NCI-H345 treated with DMSO at 0.1 percent for 48 hours (cell line): Measurements from ENCODE around the gene MAP3K19.
"Not testable (repeated sequence)": the region's sequence is repeated elsewhere in the genome, so short reads cannot be mapped to it uniquely, and the experiment has no call there.

Source experiments
- DNase-seq: peaks from one replicate; lab custom pipeline; 2025; ENCODE audit not compliant: unreplicated experiment; lab: John Stamatoyannopoulos, UW

Gene MAP3K19

DNA sequence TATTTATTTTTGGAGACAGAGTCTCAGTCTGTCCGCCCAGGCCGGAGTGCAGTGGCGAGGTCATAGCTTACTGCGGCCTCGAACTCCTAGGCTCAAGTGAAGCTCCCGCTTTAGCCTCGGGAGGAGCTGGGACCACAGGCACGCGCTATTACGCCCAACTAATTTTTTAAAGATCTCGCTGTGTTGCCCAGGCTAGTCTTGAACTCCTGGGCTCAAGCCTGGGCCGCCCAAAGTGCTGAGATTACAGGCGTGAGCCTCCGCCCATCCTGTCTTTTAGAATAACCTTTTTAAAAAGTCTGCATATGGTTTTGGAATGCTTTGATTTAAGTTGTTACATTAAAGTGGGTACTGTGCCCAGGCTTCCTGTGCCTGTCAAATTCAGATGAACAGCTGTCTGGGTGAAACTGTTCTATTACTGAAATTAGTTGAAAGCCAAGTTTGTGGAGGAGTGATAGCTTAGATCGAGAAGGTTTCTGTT lies 5.8 kb upstream of the MAP3K19 start:
- DNase-seq = no peak

DNA sequence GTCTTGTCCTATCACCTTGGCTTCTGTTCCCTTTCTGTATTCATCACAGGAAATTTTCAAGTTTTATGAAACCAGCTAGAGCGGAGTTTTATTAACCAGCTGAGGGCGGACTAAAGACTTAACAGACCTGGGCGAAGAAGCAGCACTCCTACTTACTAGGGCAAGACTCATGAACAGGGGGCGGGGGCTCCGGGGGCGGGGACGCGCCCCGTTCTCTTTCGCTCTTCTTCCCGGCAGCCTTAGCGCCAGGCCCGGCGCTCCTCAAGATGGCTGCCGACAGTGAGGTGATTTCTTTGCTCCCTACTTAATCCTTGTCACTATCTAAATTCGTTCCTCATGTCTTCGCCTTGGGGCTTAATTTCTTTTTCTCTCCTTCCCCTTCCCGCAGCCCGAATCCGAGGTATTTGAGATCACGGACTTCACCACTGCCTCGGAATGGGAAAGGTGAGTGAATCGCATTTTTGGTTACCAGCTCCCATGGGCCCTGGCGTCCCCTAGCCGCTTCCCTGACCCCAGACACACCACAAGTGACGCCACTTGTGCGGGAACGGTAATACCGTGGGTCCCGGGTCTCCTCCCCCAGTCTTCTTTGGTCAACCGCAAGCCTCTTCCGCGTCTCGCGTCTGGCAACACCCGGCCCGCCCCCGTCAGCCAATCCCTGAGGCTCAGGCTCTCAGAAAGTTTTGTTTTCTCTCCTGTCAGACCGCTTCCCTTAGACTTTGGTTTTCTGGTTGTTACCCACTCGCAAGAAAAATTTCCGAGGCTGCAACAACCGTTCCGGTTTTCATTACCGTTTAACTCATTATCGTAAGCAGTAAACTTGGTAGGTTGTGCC lies 5.0 kb upstream of the MAP3K19 start, which contains the start of gene RAB3GAP1:
Gene RAB3GAP1, plus strand, starts transcription at position 251 of the 835 bp plus-strand sequence. Its CDS starts 16 bp downstream, at position 267.
- peak; percentile 68 for DNase-seq

DNA sequence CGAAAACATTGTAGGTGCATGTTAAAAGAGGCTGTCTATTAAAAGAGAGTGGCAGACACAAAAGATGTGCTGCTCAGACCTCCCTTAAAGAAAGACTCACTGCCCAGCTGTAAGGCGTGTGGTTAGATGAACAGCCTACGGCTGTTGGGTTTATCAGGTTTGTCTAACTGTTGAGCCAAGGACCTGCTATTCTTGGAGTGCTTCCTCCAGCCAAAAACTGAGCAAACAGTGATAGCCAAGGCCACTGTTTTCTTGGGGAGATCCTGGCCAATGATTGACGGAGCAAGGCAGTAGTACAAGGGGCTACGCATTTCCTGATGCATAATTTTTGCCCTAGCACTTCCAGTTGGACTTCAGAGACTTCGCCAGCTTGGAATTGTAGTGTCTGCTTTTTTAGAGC lies 3.4 kb upstream of the MAP3K19 start:
- no peak for DNase-seq

DNA sequence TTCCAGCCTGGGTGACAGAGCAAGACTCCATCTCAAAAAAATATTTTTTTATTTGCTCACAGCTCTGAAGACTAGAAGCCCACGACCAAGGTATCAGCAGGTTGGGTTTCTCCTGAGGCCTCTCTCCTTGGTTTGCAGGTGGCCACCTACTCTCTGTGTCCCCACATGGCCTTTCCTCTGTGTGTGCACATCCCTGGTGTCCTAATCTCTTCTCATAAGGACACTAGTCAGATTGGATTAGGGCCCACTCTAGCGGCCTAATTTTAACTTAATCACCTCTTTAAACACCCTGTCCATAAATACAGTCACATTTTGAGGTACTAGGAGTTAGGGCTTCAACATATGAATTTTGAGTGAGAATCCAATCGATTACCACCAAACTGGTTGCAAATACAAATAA lies 2.9 kb upstream of the MAP3K19 start:
- DNase-seq = no peak

DNA sequence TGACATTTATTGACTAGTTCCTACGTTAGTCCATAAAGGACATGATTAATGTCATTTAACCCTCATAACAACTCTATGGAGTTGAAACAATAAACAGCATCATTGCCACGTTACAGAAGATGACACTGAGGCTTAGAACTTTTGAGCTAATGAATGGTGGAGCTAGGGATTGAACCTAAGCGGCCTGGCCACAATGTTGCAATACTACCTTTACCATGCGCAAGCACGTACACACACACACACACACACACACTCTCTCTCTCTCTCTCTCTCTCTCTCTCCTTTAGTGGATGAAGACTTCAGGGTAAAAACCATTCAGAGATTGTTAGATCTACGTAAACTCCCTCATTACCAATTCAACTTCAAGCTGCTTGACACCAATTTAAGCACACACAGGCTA lies 875 bp upstream of the MAP3K19 start:
- no peak for DNase-seq

DNA sequence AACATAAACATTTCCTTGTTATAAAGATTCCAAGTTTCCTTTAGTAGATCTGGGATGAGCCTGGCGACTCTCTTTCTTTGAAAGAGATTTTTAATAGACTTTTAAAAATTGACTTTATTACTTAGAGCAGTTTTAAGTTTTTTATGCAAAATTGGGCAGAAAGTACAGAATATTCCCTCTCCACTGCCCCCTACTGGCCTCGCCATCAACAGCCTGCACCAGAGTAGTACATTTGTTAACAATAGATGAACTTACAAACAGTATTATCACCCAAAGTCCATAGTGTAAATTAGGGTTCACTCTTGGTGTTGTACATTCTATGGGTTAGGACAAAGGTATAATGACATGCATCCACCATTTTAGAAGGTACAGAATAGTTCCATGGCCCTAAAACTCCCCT lies 3.9 kb downstream of the MAP3K19 start:
- no peak for DNase-seq

DNA sequence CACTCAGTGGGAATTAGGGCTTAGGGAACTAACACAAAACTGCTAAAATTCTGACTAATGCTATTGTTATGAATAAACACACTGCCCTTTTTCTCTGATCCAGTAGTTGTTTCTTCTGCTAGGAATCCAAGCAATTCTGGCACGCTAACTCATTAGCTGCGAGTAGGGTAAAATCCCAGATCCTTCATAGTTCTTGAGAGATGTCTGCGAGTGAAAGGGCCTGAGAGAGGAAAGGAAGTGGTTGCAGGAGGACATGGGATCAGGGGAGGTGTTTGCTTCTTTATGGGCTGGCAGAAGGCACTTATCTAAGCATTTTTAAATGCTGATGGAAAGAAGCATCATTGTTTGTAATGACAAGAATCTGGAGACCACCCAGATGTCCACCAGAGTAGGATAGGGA lies 9.4 kb downstream of the MAP3K19 start:
- no peak for DNase-seq

DNA sequence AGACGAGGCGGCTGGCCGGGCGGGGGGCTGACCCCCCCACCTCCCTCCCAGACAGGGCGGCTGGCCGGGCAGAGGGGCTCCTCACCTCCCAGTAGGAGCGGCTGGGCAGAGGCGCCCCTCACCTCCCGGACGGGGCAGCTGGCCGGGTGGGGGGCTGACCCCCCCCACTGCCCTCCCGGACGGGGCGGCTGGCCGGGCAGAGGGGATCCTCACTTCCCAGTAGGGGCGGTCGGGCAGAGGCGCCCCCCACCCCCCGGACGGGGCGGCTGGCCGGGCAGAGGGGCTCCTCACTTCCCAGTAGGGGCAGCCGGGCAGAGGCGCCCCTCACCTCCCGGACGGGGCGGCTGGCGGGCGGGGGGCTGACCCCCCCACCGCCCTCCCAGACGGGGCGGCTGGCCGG lies 14.0 kb downstream of the MAP3K19 start:
- DNase-seq = not testable (repeated sequence)

DNA sequence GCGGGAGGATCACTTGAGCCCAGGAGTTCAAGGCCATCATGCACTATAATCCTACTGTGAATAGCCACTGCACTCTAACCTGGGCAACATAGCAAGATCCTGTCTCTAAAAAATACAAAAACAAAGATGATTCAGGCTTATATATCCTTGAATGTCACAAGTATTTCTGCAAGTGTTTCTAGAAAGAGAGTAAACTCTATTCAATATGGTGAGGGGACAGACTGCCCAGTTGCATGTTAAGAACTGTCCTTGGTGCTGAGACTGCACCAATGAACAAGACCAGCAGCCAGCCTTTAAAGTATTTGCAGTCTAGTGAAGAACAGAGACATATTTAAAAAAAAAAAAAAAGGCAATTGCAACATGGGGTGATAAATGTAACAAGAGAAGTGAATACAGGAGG lies 16.4 kb downstream of the MAP3K19 start:
- no peak for DNase-seq

DNA sequence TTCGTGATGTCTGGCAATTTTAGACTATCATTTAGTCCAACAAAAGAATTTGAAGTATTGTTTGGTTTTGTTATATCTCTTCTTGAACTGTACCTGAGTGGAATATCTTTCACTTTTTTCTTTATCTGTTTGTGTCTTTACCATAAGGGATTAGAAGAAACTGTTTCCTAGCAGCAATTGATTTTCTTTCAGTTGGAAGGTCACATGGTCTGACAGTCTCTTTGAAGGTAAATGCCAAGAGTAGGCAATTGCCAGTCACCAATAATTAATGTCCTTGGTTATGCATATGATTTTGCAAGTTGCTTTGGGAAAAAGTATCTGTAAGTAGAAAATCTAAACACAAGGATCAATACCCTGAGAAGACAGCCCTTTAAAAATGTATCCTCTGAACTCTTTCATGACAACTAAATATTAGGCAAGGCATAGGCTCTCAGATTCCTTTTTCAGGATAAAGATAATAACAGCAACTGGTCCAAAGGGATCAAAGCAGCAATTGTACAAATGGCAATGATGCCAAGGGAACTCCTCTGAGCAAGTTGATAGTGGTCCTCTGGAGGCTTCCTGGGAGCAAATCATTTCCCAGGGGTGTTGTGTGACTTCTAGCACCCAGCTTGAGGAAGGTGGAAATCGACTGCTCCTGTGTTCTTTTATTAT lies 17.6 kb downstream of the MAP3K19 start:
- no peak for DNase-seq

DNA sequence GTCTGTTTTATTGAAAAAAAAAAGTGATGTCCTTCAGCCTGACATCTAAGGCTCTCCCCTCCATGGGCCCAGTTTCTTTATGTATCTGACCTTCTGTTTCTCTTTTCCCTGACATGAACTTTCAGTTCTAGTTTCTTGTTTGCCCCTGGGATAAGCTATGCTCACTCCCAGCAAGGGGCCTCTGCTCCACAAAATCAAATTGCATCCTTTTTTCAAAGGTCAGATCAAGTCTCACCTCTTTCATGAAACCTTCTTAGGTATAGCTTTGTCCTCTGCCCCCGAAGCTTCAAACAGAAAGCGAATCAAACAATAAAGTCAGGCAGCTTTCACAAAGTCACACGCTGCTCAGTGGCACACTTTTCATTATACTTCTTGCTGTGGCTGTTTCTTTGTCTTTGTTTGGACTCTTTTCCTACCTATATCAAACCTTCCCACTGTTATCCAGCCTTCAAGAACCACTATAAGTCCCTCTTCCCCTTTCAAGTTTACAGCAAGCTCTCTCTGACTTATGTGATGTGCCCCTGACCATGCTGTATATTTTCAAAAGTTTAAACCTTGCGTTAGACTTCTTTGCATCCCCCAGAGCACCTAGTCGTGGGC lies 23.3 kb downstream of the MAP3K19 start:
- DNase-seq = no peak

DNA sequence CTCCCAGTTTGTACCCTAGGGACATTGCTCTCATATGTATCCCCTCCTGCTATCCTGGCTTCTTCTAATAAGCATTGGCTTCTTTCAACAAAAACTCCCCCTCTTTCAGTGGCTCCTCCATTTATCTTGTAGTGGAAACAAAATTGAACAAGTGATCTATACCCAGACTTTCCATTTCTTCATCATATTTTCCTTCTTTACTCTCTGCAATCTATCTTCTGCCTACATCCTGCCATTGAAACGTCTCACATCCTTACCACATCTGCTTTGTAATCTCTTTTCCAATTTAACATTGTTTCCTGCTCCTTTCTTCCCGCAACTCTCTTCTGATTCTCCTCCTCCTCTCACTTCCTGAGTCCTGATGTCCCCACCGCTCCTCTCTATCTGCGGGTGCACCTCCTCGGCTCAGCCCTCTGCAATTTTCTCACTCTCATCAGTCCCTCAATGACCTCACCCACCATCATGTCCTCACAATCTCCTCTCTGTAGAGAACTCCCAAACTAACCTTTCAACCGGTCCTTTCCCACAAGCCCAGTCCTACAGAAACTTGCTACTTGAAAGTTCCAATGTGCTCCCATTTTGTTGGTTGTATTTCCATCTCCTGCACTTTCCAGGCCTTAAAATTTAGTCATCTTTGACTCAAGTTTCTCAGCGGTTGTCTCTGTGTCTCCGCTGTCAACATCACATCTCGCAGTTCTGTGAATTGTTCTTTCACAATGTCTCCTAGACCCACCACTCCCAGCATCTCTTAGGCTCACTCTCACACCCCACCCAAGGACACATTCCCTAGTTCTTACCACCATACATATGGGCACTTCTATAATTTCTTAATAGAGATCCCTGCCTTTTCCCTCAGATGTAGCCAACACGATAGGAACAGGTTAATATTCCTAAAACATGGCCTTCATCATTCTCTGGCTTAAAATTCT lies 24.0 kb downstream of the MAP3K19 start:
- no peak for DNase-seq

DNA sequence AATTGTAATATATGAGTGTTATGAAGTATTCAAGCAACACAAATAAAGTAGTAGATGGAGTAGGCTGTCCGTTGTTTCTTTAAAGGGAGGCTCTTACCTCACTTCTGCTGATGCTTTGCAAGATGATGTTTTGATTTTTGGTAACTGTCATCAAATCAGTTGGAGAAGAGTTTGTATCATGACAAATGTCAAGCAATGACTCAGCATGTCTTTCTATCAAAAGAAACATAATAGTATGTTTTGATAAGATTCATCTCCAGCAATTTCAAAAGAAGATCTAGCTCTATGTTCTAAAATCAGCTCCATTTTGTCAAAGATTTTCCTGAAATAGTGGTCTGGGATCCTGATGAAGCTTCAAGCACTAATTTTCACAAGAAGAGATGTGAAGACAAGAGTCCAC lies 25.6 kb downstream of the MAP3K19 start:
- no peak for DNase-seq

DNA sequence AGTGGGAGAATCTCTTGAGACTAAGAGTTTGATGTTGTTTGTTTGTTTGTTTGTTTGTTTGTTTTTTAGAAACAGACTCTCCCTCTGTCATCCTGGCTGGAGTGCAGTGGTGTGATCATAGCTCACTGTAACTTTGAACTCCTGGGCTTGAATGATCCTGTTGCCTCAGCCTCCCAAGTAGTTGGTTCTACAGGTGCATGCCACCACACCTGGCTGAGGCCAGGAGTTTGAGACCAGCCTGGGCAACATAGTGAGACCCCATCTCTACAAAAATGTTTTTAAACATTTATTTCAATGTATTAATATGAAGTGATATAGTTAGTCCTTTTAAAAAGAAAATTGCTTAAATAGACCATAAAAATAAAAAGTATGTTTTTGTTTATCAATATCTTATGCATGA lies 35.6 kb downstream of the MAP3K19 start:
- DNase-seq = no peak

DNA sequence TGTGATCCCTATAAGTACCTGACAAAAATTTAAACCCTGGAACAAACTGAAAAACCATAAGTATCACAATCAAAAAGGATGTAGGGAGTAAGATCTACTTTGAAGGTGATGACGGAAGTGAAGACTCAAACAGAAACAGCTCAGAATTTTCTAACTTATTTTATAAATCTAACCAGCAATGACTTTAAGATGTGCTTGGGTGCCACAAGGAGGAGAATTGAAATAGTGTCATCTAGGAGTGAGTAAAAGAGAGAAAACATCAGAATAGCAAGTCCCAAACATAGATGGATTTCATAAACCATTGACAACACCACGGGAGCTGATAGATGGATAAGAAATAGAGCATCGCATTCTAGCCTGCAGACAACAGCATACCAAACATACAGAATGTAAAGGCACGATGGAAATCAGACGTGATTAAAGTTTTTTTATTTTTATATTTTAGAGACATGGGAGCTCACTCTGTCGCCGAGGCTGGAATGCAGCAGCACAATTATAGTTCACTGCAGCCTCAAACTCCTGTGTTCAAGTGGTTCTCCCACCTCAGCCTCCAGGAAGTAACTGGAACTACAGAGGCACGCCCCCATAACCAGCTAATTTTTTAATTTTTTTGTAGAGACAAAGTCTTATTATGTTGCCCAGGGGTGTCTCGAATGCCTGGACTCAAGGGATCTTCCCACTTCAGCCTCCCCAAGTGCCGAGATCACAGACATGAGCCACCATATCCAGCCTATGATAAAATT lies 36.9 kb downstream of the MAP3K19 start:
- DNase-seq = no peak

DNA sequence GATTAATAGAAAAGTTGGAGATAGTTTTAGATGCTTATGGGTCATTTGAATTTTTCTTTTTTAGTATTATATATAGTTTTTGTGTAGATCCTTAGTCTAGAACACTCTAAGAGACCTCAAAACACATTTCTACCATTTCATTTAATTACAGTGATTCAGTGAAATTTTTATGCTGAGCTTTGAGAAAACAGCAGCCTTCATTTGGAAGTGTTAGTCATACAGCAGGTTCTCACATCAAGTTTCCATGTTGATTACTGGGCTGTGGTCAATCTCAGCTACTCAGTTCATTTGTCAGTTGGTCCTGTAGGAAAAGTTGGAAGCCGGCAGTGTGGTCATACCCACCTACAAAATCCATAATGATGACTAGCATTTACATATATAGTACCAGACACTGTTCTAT lies 37.9 kb downstream of the MAP3K19 start:
- no peak for DNase-seq

DNA sequence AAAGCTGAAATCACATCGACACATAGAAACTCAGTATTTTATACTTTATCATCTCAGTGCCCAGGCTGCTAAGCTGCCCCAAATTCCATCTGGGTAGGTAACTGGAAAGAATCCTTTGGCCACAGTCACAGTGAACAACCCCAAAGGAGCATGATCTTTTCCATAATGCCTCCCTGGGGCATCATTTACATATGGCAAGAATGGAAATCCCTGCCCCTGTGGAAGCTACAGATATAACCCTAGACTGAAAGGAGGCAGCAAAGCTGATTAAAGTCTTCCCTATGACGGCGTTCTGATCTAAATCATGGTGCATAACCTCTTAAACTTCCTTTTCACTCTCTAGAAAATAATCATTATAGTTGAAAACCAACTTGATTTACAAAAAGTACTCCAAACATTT lies 41.5 kb downstream of the MAP3K19 start:
- DNase-seq = no peak

DNA sequence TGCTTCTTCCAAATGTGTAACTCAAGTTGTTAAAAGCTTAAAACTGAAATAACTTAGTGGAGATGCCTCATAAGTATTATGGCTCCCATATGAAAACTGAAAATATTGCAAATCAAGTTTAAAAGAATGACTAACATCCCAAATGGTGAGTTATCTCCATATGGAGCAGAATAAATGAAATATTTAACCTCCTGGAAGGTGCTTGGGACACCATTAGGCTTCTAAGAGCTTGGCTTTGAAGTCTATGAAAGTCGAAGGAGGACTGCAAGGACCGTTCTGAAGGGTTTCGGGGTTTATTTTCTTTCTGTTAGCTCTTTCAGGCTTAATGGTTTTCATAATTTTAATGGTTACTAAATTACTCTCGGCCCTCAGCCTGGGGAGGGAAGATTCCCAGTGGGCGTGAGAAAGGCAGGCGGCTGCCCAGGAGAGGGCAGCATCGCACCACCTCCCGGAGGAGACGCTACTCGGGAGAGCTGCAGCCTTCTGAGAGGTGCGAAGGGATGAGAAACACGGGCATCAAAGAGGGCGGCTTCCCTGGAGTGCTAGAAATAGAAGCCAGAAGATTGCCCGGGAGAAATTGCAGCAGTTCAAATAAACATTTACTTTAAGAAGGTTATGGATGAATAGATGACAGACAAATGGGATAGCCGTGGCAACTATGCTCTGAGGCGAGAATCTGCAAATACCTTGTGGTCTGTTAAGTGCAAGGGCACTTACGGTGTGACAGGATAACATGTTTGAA lies 43.1 kb downstream of the MAP3K19 start:
- peak; percentile 76 for DNase-seq

DNA sequence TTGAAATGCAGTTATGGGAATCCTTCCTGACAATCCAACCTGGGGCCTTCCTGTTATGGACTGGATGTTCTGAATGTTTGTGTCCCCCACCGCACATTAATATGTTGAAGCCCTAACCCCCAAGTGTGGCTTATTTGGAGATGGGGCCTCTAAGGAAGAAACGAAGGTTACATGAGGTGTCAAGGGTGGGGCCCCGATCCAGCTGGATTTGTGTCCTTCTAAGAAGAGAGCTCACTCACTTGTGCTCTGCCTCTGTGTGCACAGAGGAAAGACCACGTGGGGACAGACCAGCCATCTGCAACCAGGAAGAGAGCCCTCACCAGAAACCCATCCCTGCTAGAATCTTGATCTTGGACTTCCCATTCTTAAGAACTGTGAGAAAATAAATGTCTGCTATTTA lies 44.4 kb downstream of the MAP3K19 start:
- DNase-seq = no peak

DNA sequence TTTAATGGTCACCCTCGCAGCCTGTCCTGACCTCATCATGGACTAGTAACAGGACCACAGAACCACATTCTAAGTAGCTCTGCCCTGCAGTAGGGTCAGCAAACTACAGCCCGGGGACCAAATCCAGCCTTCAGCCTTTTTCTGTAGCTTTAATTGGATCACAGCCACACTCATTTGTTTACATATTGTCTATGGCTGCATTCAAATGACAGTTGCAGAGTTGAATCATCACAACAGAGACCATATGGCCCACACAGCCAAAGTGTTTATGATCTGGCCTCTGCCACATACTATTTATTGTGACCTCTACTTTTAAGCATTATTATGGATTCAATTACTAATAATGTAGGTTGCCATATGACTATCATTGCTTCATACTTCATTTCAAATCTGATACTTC lies 47.7 kb downstream of the MAP3K19 start:
- no peak for DNase-seq
